IMR-90 (cell line): Measurements from ENCODE around the gene TRIM41. TPM values are rescaled to one million over a fixed set of nuclear protein-coding genes. Genes with fewer than 3 reads are reported as not detected.

ENCODE experiments used
- ATAC-seq: fragments of 200-7000 bp; cut with Tn5 transposase; 2 replicates; pipeline ENCODE4 v1.9.1; 2020; ENCODE audit warnings: low read depth, mild to moderate bottlenecking, moderate library complexity
- BruUV-seq: library from RNA; stranded (reverse); fragments of 400-500 nt; replicated peaks from 2 replicates; lab custom pipeline; 2021; lab: Mats Ljungman, UMichigan
- CTCF ChIA-PET: fragments of 300-600 bp; formaldehyde crosslinking; extraction: SDS; loops from one replicate; lab custom pipeline; 2021; ENCODE audit warnings: antibody characterized with exemption; lab: Yijun Ruan, JAX
- POLR2A ChIA-PET: fragments of 300-600 bp; sonication (Branson Sonifier 250); formaldehyde crosslinking; loops from one replicate; lab custom pipeline; 2022; ENCODE audit warnings: antibody characterized with exemption; ENCODE audit not compliant: unreplicated experiment; lab: Charles Lee
- DNase-seq: peaks from one replicate; pipeline ENCODE4 v3.0.0; 2013
- H2AFZ ChIP-seq: replicated peaks from 2 replicates; pipeline ENCODE3; 2013; ENCODE audit warnings: low read length, mild to moderate bottlenecking; ENCODE audit not compliant: poor library complexity
- H2AK5ac ChIP-seq: 2 replicates; pipeline ENCODE4 v1.6.1; 2013; ENCODE audit warnings: low read depth, low read length, inconsistent platforms
- H2AK9ac ChIP-seq: replicated peaks from 2 replicates; pipeline ENCODE3; 2013; ENCODE audit warnings: mild to moderate bottlenecking, low read depth, low read length, moderate library complexity; ENCODE audit not compliant: poor library complexity
- H2BK120ac ChIP-seq: 2 replicates; pipeline ENCODE4 v1.6.1; 2013; ENCODE audit warnings: low read depth, low read length, inconsistent platforms
- H2BK15ac ChIP-seq: 3 replicates; pipeline ENCODE4 v1.6.1; 2013; ENCODE audit warnings: low read depth, low read length, inconsistent platforms
- H2BK20ac ChIP-seq: 2 replicates; pipeline ENCODE4 v1.6.1; 2013; ENCODE audit warnings: low read depth, mild to moderate bottlenecking, inconsistent platforms, low read length, moderate library complexity
- H2BK5ac ChIP-seq: 2 replicates; pipeline ENCODE4 v1.6.1; 2013; ENCODE audit warnings: mild to moderate bottlenecking, low read depth, low read length, inconsistent platforms; ENCODE audit not compliant: poor library complexity, severe bottlenecking
- H3K14ac ChIP-seq: replicated peaks from 2 replicates; pipeline ENCODE4 v1.6.1; 2013; ENCODE audit warnings: low read depth, low read length, inconsistent platforms
- H3K18ac ChIP-seq: 2 replicates; pipeline ENCODE4 v1.6.1; 2013; ENCODE audit warnings: low read depth, low read length, control low read depth
- H3K23ac ChIP-seq: 2 replicates; pipeline ENCODE4 v1.6.1; 2013; ENCODE audit warnings: low read depth, low read length, inconsistent platforms
- H3K27ac ChIP-seq: 2 replicates; pipeline ENCODE4 v1.5.1; 2013; ENCODE audit warnings: mild to moderate bottlenecking, control low read depth, low read length; ENCODE audit not compliant: insufficient read depth
- H3K27me3 ChIP-seq: 2 replicates; pipeline ENCODE4 v1.6.1; 2013; ENCODE audit warnings: low read length; ENCODE audit not compliant: control insufficient read depth, insufficient read depth
- H3K36me3 ChIP-seq: 2 replicates; pipeline ENCODE4 v1.6.1; 2013; ENCODE audit warnings: low read length, mixed read lengths; ENCODE audit not compliant: control insufficient read depth, insufficient read depth
- H3K4ac ChIP-seq: 2 replicates; pipeline ENCODE4 v1.6.1; 2013; ENCODE audit warnings: low read depth, low read length, inconsistent platforms
- H3K4me1 ChIP-seq: 2 replicates; pipeline ENCODE4 v1.6.1; 2013; ENCODE audit warnings: low read length, mixed read lengths; ENCODE audit not compliant: control insufficient read depth, insufficient read depth
- H3K4me2 ChIP-seq: 2 replicates; pipeline ENCODE4 v1.6.1; 2013; ENCODE audit warnings: low read depth, mild to moderate bottlenecking, control low read depth, low read length, moderate library complexity
- H3K4me3 ChIP-seq: 2 replicates; pipeline ENCODE4 v1.5.1; 2013; ENCODE audit warnings: low read depth, mild to moderate bottlenecking, control low read depth, low read length, moderate library complexity; ENCODE audit not compliant: insufficient read depth
- H3K56ac ChIP-seq: 2 replicates; pipeline ENCODE4 v1.6.1; 2013; ENCODE audit warnings: low read length, inconsistent platforms; ENCODE audit not compliant: insufficient read depth; ENCODE audit errors: extremely low read depth
- H3K79me1 ChIP-seq, 2 experiments: 2 replicates each; pipeline ENCODE4 v1.6.1; 2013; ENCODE audit warnings: low read length in 2 of 2, inconsistent platforms in 1 of 2, low read depth in 1 of 2
- H3K9ac ChIP-seq: 2 replicates; pipeline ENCODE4 v1.6.1; 2013; ENCODE audit warnings: low read depth, low read length, control low read depth
- H3K9me1 ChIP-seq: 2 replicates; pipeline ENCODE4 v1.6.1; 2013; ENCODE audit warnings: low read length, inconsistent platforms; ENCODE audit not compliant: insufficient read depth
- H3K9me3 ChIP-seq: 2 replicates; pipeline ENCODE4 v1.6.1; 2013; ENCODE audit warnings: low read length; ENCODE audit not compliant: control insufficient read depth, insufficient read depth
- H4K20me1 ChIP-seq: 2 replicates; pipeline ENCODE4 v1.6.1; 2013; ENCODE audit warnings: low read length, inconsistent platforms; ENCODE audit not compliant: insufficient read depth
- H4K5ac ChIP-seq: 2 replicates; pipeline ENCODE4 v1.6.1; 2013; ENCODE audit warnings: mild to moderate bottlenecking, low read depth, low read length, control low read depth
- H4K8ac ChIP-seq, 2 experiments: 2 replicates each; pipeline ENCODE4 v1.6.1; 2013; ENCODE audit warnings: low read depth in 2 of 2, low read length in 2 of 2, control low read depth in 1 of 2, inconsistent platforms in 1 of 2
- H4K91ac ChIP-seq: 2 replicates; pipeline ENCODE4 v1.6.1; 2013; ENCODE audit warnings: low read depth, low read length, inconsistent platforms; ENCODE audit not compliant: insufficient read depth
- BHLHE40 ChIP-seq: fragments of 150-350 bp; IDR thresholded peaks from 2 replicates; pipeline ENCODE4 v1.6.1; 2016; ENCODE audit warnings: mild to moderate bottlenecking, low read depth, low read length
- CHD1 ChIP-seq: IDR thresholded peaks from 2 replicates; pipeline ENCODE4 v1.6.1; 2012; ENCODE audit warnings: low read depth, low read length, improper control_type of control experiment
- ELK1 ChIP-seq: fragments of 150-350 bp; IDR thresholded peaks from 2 replicates; pipeline ENCODE4 v1.6.1; 2016; ENCODE audit warnings: low read depth, mild to moderate bottlenecking, low read length, moderate library complexity, borderline replicate concordance
- RFX5 ChIP-seq: IDR thresholded peaks from 2 replicates; pipeline ENCODE4 v1.8.0; 2012; ENCODE audit warnings: low read depth, mild to moderate bottlenecking, low read length, moderate library complexity
- WGBS, 2 experiments: methylation state at CpG; one replicate each; pipeline versions ENCODE4 v1.1.5 to v1.1.7; 2013; ENCODE audit warnings: missing lambda C conversion rate in 2 of 2; ENCODE audit not compliant: insufficient read length in 1 of 2; ENCODE audit errors: extremely low coverage in 2 of 2; 5-methylcytosine and 5-hydroxymethylcytosine counted together
- dilution Hi-C: fragments of 300-500 bp; cut with HindIII; formaldehyde crosslinking; loops from one replicate; pipeline ENCODE4 v1.14.3; 2018; ENCODE audit warnings: low sequenced_read_pairs; ENCODE audit not compliant: unreplicated experiment
- in situ Hi-C: fragments of 300-500 bp; cut with MboI; formaldehyde crosslinking; loops from 3 replicates; pipeline ENCODE4 v1.14.3; 2019; ENCODE audit warnings: low sequenced_read_pairs, inconsistent platforms, mixed read lengths
- intact Hi-C: fragments of 100-400 bp; cut with micrococcal nuclease; formaldehyde crosslinking; loops from 2 replicates; pipeline ENCODE4 v1.10.0; 2022
- polyA plus RNA-seq, 3 experiments: library from polyadenylated mRNA; depleted of rRNA; stranded (reverse); fragments of >200 nt; gene quantifications; 2 replicates each; pipeline ENCODE4 v1.2.3, GENCODE V29; 2012; ENCODE audit warnings: low replicate concordance in 1 of 3
- total RNA-seq: library from RNA; depleted of rRNA; stranded (reverse); fragments of >200 nt; gene quantifications from 2 replicates; pipeline ENCODE4 v1.2.3, GENCODE V29; 2012

The TRIM41 gene
- total and polyA plus RNA-seq, 2 of the 4 experiments (the other 2 are of a cell fraction): 5.9 to 15.7 TPM

GRCh38 chr5:181200816-181201215 lies 22.3 kb upstream of the TRIM41 start:
- intact Hi-C loops: no loop called here
- ChIA-PET POLR2A (no interaction called here), CTCF (no interaction called here)
- no peak overlapping the region for H4K91ac ChIP-seq
- H3K9me3 ChIP-seq: no peaks in the 10 kb centered on the region
- no peak overlapping the region for H3K9ac ChIP-seq
- H3K4ac ChIP-seq: no peak overlapping the region
- no peaks in the 10 kb centered on the region for H3K79me1 ChIP-seq
- H2BK120ac ChIP-seq: no peak overlapping the region
- ATAC-seq (no peak), DNase-seq (no peak)
- no peak overlapping the region for H4K8ac ChIP-seq
- no peaks in the 10 kb centered on the region; the same call in 1 of the 2 replicates for H3K27me3 ChIP-seq
- no peak overlapping the region for H3K4me3 ChIP-seq
- H3K9me1 ChIP-seq: 0 out of 2 replicates have a peak, but pooled peaks cover 2% of the 10 kb centered on the region
- no peak overlapping the region for H4K5ac ChIP-seq
- no peak overlapping the region for H2BK5ac ChIP-seq
- H3K4me2 ChIP-seq: no peak overlapping the region
- WGBS, 2 experiments: no CpG with 5 or more reads among the region's 4 CpGs
- BruUV-seq: no TSS peak
- H3K4me1 ChIP-seq: peaks cover 2% of the 10 kb centered on the region; the same call in 1 of the 2 replicates
- H3K18ac ChIP-seq: no peak overlapping the region
- H3K27ac ChIP-seq: no peak overlapping the region
- no peak overlapping the region for H2BK15ac ChIP-seq
- no peak overlapping the region for H3K56ac ChIP-seq
- no peaks in the 10 kb centered on the region for H4K20me1 ChIP-seq
- H3K14ac ChIP-seq: no peak overlapping the region
- no peak overlapping the region for H2AK9ac ChIP-seq
- TF ChIP-seq ELK1: no peak
- TF ChIP-seq BHLHE40: no peak
- TF ChIP-seq RFX5: no peak
- no peak for TF ChIP-seq CHD1
- H3K23ac ChIP-seq: no peak overlapping the region
- H2AK5ac ChIP-seq: no peak overlapping the region
- H2BK20ac ChIP-seq: no peak overlapping the region
- in situ Hi-C loops: no loop called here
- H3K36me3 ChIP-seq: no peaks in the 10 kb centered on the region
- dilution Hi-C loops: no loop called here
- H2AFZ ChIP-seq: no peak overlapping the region
